CD4-positive, alpha-beta T cell (primary cell): ENCODE measurements around the gene AIF1. TPM values are rescaled to one million over a fixed set of nuclear protein-coding genes. Genes with fewer than 3 reads are reported as not detected.

Source experiments
- ATAC-seq: fragments of 200-7000 bp; cut with Tn5 transposase; one replicate; pipeline ENCODE4 v1.10.0; 2022; ENCODE audit warnings: mild to moderate bottlenecking; ENCODE audit not compliant: poor library complexity
- CTCF ChIA-PET: fragments of 350-600 bp; sonication (Branson Sonifier 250); formaldehyde crosslinking; loops from one replicate; lab custom pipeline; 2021; ENCODE audit warnings: antibody characterized with exemption, inconsistent platforms; lab: Charles Lee
- POLR2A ChIA-PET: fragments of 350-600 bp; sonication (Branson Sonifier 250); formaldehyde crosslinking; loops from one replicate; lab custom pipeline; 2021; ENCODE audit warnings: antibody characterized with exemption, inconsistent platforms; lab: Charles Lee
- DNase-seq, 14 experiments: peaks; one replicate each; pipeline ENCODE4 v3.0.0-alpha.2; 2013 to 2020; ENCODE audit warnings: mixed read lengths in 2 of 14
- H3K27ac ChIP-seq, 2 donors: one replicate each; pipeline versions ENCODE4 v1.5.1 to v1.7.0; 2013; ENCODE audit warnings: low read length in 2 of 2, low read depth in 1 of 2, mild to moderate bottlenecking in 1 of 2
- H3K27me3 ChIP-seq, 2 experiments: 1 replicate in 1 of 2; 2 replicates in 1 of 2; pipeline versions ENCODE4 v1.6.1 to v1.7.0; 2013; ENCODE audit warnings: low read length in 2 of 2, control low read depth in 1 of 2, mild to moderate bottlenecking in 1 of 2, moderate library complexity in 1 of 2; ENCODE audit not compliant: insufficient read depth in 2 of 2, control insufficient read depth in 1 of 2
- H3K36me3 ChIP-seq: one replicate; pipeline ENCODE4 v1.6.1; 2013; ENCODE audit warnings: low read length, control low read depth; ENCODE audit not compliant: insufficient read depth
- H3K4me1 ChIP-seq: one replicate; pipeline ENCODE4 v1.6.1; 2013; ENCODE audit warnings: low read length, control low read depth; ENCODE audit not compliant: insufficient read depth
- H3K4me3 ChIP-seq: one replicate; pipeline ENCODE4 v1.5.1; 2013; ENCODE audit warnings: mild to moderate bottlenecking, low read length, moderate library complexity
- H3K9me3 ChIP-seq, 2 experiments: 1 replicate in 1 of 2; 2 replicates in 1 of 2; pipeline versions ENCODE4 v1.6.1 to v1.7.0; 2013; ENCODE audit warnings: low read length in 2 of 2, mild to moderate bottlenecking in 2 of 2, control low read depth in 1 of 2, moderate library complexity in 1 of 2; ENCODE audit not compliant: control insufficient read depth in 1 of 2, insufficient read depth in 1 of 2
- H3K27ac Mint-ChIP-seq: one replicate; pipeline ENCODE4 v1.8.0; 2020; ENCODE audit warnings: mixed read lengths
- H3K27me3 Mint-ChIP-seq: one replicate; pipeline ENCODE4 v1.8.0; 2021; ENCODE audit warnings: mixed read lengths
- H3K36me3 Mint-ChIP-seq: one replicate; pipeline ENCODE4 v1.8.0; 2021; ENCODE audit warnings: low read depth, mixed read lengths
- H3K4me1 Mint-ChIP-seq: one replicate; pipeline ENCODE4 v1.8.0; 2021; ENCODE audit warnings: low read depth, mixed read lengths
- H3K4me3 Mint-ChIP-seq: one replicate; pipeline ENCODE4 v1.8.0; 2020; ENCODE audit warnings: mild to moderate bottlenecking, mixed read lengths
- H3K9me3 Mint-ChIP-seq: one replicate; pipeline ENCODE4 v1.8.0; 2020; ENCODE audit warnings: mixed read lengths
- CTCF ChIP-seq: fragments of 200-600 bp; IDR thresholded peaks from one replicate; pipeline ENCODE4 v1.8.0; 2022; ENCODE audit warnings: antibody characterized with exemption, mild to moderate bottlenecking
- intact Hi-C, 2 experiments: fragments of 100-400 bp; cut with DNase I in 1 of 2; cut with micrococcal nuclease in 1 of 2; formaldehyde crosslinking; loops; one replicate each; pipeline versions ENCODE4 v1.15.1 to v1.9.0; 2023 to 2025; cut with DNase I, micrococcal nuclease
- total RNA-seq, 174 experiments: library from RNA in 2 of 174; stranded (reverse) in 2 of 174; gene quantifications; one replicate each; pipeline ENCODE4 v1.2.3 and lab custom pipeline; 2021 to 2026

Gene AIF1
- total RNA-seq, 2 experiments from 2014 or later = 31.8 to 35.5 TPM

GRCh38 chr6:31592396-31592771 lies 22.6 kb upstream of the AIF1 start:
- H3K4me1 ChIP-seq = peaks cover 74% of the 10 kb centered on the region
- POLR2A ChIA-PET = interaction anchor here (1.1 to 29.8 kb wide), 4 partner anchors 21 to 51 kb away, joined by 4 to 1160 read pairs (median 14); partner anchors contain the start of genes DDX39B, LST1, LTA and LTB
- ATAC-seq (no peak), DNase-seq (no peak)
- H3K27ac ChIP-seq = peak overlapping the region; percentile 34 to 55
- no peaks in the 10 kb centered on the region for H3K36me3 ChIP-seq
- CTCF ChIA-PET = interaction anchor here (1.3 to 8.1 kb wide), 3 partner anchors 11 to 43 kb away, joined by 4 to 353 read pairs (median 284); partner anchors contain the start of genes ATP6V1G2, LST1, LTB and NFKBIL1
- Mint-ChIP-seq H3K4me1 (peaks cover 53% of the 10 kb centered on the region), H3K9me3 (no peaks in the 10 kb centered on the region), H3K27ac (peak overlapping the region; percentile 81), H3K4me3 (peak overlapping the region; percentile 6), H3K27me3 (no peaks in the 10 kb centered on the region), H3K36me3 (no peaks in the 10 kb centered on the region)
- no peaks in the 10 kb centered on the region for H3K27me3 ChIP-seq
- TF ChIP-seq CTCF = no peak
- intact Hi-C loops = no loop called here
- no peaks in the 10 kb centered on the region for H3K9me3 ChIP-seq
- H3K4me3 ChIP-seq = no peak overlapping the region

GRCh38 chr6:31597006-31597405 lies 18.0 kb upstream of the AIF1 start:
- no peaks in the 10 kb centered on the region for H3K36me3 ChIP-seq
- Mint-ChIP-seq H3K36me3 (no peaks in the 10 kb centered on the region), H3K9me3 (no peaks in the 10 kb centered on the region), H3K4me1 (peaks cover 40% of the 10 kb centered on the region), H3K27ac (peak overlapping the region; percentile 70), H3K27me3 (no peaks in the 10 kb centered on the region), H3K4me3 (peak overlapping the region; percentile 7)
- ChIA-PET CTCF (interaction anchor here (0.7 to 8.1 kb wide), 16 partner anchors 10 to 103 kb away, joined by 3 to 353 read pairs (median 4); partner anchors contain the start of genes AIF1, ATP6V1G2, BAG6 and DDX39B), POLR2A (interaction anchor here (0.7 to 29.8 kb wide), 7 partner anchors 18 to 134 kb away, joined by 3 to 1160 read pairs (median 5); partner anchors contain the start of genes AIF1, ATP6V1G2, DDX39B and LST1)
- ATAC-seq (peak; percentile 89), DNase-seq (peak in 9 of 14 experiments; percentile 26 to 85 (median 45))
- H3K27ac ChIP-seq = no peak overlapping the region
- intact Hi-C loops = loop anchor here (1.0 to 5.0 kb wide), 2 partner anchors 16 to 200 kb away; no protein-coding TSS in a partner anchor
- H3K4me3 ChIP-seq = no peak overlapping the region
- peak; percentile 76 for TF ChIP-seq CTCF
- H3K9me3 ChIP-seq = no peaks in the 10 kb centered on the region
- H3K4me1 ChIP-seq = peaks cover 60% of the 10 kb centered on the region
- no peaks in the 10 kb centered on the region for H3K27me3 ChIP-seq

GRCh38 chr6:31607317-31607716 lies 7.7 kb upstream of the AIF1 start:
- Histone ChIP-seq H3K9me3 (no peaks in the 10 kb centered on the region), H3K27ac (no peak overlapping the region), H3K27me3 (no peaks in the 10 kb centered on the region), H3K36me3 (no peaks in the 10 kb centered on the region), H3K4me1 (no peaks in the 10 kb centered on the region), H3K4me3 (no peak overlapping the region)
- CTCF ChIA-PET = interaction anchor here (1.5 kb wide), 1 partner anchor 10 kb away, joined by 5 read pairs; no protein-coding TSS in a partner anchor
- Mint-ChIP-seq H3K27me3 (no peaks in the 10 kb centered on the region), H3K27ac (no peak overlapping the region), H3K9me3 (no peaks in the 10 kb centered on the region), H3K4me3 (no peak overlapping the region), H3K4me1 (no peaks in the 10 kb centered on the region), H3K36me3 (no peaks in the 10 kb centered on the region)
- intact Hi-C loops = no loop called here
- TF ChIP-seq CTCF = no peak
- POLR2A ChIA-PET = no interaction called here
- no peak for ATAC-seq
- DNase-seq = no peak
